Measurements from ENCODE around the gene FHIT. TPM values are rescaled to one million over a fixed set of nuclear protein-coding genes. Genes with fewer than 3 reads are reported as not detected.

The FHIT gene
- total and polyA plus RNA-seq, 2 of the 4 experiments (the other 2 are of a cell fraction), result 0.07 TPM; not detected in 1

DNA sequence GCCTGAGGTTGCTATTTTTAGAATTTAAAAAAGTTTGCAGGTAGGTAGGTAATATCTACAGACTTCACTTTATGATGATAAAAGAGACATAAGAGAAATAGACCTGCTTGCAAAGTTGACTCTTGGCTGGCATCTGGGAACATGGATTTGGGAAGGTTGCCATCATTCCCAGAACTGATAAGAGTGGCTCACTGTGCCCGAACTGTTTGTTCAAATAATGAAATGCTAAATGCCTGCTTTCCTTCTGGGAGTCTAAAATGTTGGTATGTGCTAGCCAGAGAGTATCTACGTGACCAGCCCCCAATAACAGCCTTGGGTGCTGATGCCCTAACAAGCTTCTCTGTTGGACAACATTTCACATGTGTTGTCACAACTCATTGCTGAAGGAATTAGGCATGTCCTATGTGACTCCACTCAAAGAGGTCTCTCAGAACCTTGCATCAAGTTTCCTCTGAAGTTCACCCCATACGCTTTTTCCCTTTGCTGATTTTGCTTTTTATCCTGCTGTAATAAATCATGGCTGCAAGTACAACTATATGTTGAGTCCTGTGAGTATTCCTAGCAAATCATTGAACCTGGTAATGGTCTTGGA is 95.5 kb downstream of the FHIT start:
- H2AK5ac ChIP-seq (ENCODE audit: low read depth, low read length), result no peak overlapping the region
- H2AFZ ChIP-seq (replicated peaks; ENCODE audit: low read length, poor library complexity), result no peak overlapping the region
- H3K23ac ChIP-seq (ENCODE audit: low read depth, low read length), result no peak overlapping the region
- no peak overlapping the region for H2BK5ac ChIP-seq (ENCODE audit: low read depth, low read length, poor library complexity, severe bottlenecking)
- no peak overlapping the region for H3K4me2 ChIP-seq (ENCODE audit: low read depth, low read length)
- no peak overlapping the region for H3K56ac ChIP-seq (ENCODE audit: extremely low read depth, insufficient read depth, low read length)
- no peak overlapping the region for H2AK9ac ChIP-seq (replicated peaks; ENCODE audit: low read depth, low read length, poor library complexity)
- no peak overlapping the region for H2BK15ac ChIP-seq (ENCODE audit: low read depth, low read length)
- dilution Hi-C loops (cut with HindIII; ENCODE audit: low sequenced_read_pairs, unreplicated experiment) (no loop called here), in situ Hi-C loops (cut with MboI; ENCODE audit: low sequenced_read_pairs) (no loop called here), intact Hi-C loops (cut with micrococcal nuclease) (no loop called here)
- no peaks in the 10 kb centered on the region for H3K9me3 ChIP-seq (ENCODE audit: control insufficient read depth, insufficient read depth, low read length)
- no peak overlapping the region for H3K9ac ChIP-seq (ENCODE audit: low read depth, low read length)
- no peaks in the 10 kb centered on the region for H3K9me1 ChIP-seq (ENCODE audit: insufficient read depth, low read length)
- H3K79me1 ChIP-seq (ENCODE audit: low read depth in 1 of 2, low read length in 2 of 2), result no peaks in the 10 kb centered on the region
- no TSS peak for BruUV-seq (replicated peaks)
- no peaks in the 10 kb centered on the region for H3K36me3 ChIP-seq (ENCODE audit: control insufficient read depth, insufficient read depth, low read length)
- H4K8ac ChIP-seq (ENCODE audit: low read depth in 2 of 2, low read length in 2 of 2), result no peak overlapping the region
- H2BK20ac ChIP-seq (ENCODE audit: low read depth, low read length), result no peak overlapping the region
- H3K4me1 ChIP-seq (ENCODE audit: control insufficient read depth, insufficient read depth, low read length), result no peaks in the 10 kb centered on the region
- TF ChIP-seq, protein P1, sequence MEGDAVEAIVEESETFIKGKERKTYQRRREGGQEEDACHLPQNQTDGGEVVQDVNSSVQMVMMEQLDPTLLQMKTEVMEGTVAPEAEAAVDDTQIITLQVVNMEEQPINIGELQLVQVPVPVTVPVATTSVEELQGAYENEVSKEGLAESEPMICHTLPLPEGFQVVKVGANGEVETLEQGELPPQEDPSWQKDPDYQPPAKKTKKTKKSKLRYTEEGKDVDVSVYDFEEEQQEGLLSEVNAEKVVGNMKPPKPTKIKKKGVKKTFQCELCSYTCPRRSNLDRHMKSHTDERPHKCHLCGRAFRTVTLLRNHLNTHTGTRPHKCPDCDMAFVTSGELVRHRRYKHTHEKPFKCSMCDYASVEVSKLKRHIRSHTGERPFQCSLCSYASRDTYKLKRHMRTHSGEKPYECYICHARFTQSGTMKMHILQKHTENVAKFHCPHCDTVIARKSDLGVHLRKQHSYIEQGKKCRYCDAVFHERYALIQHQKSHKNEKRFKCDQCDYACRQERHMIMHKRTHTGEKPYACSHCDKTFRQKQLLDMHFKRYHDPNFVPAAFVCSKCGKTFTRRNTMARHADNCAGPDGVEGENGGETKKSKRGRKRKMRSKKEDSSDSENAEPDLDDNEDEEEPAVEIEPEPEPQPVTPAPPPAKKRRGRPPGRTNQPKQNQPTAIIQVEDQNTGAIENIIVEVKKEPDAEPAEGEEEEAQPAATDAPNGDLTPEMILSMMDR (conservative IDR thresholded peaks at IDR 0.05; ENCODE audit: low read depth, low read length), result no peak
- TF ChIP-seq RCOR1 (IDR thresholded peaks at IDR 0.05; ENCODE audit: insufficient replicate concordance, low read length) (no peak), CEBPB (IDR thresholded peaks at IDR 0.05; ENCODE audit: low read depth, low read length) (no peak), MXI1 (IDR thresholded peaks at IDR 0.05; ENCODE audit: borderline replicate concordance, low read depth, low read length) (no peak), RFX5 (IDR thresholded peaks at IDR 0.05; ENCODE audit: low read depth, low read length) (no peak), RAD21 (IDR thresholded peaks at IDR 0.05; ENCODE audit: low read length) (no peak), SMC3 (IDR thresholded peaks at IDR 0.05; ENCODE audit: low read depth, low read length) (no peak), CHD1 (IDR thresholded peaks at IDR 0.05; ENCODE audit: low read depth, low read length) (no peak), NFE2L2 (IDR thresholded peaks at IDR 0.05; ENCODE audit: low read depth, low read length) (no peak), FOS (IDR thresholded peaks at IDR 0.05; ENCODE audit: low read depth, low read length) (no peak), POLR2A (IDR thresholded peaks at IDR 0.05; ENCODE audit: low read depth, low read length) (no peak), MAFK (IDR thresholded peaks at IDR 0.05; ENCODE audit: low read depth, low read length) (no peak), BHLHE40 (IDR thresholded peaks at IDR 0.05; ENCODE audit: low read depth, low read length) (no peak)
- TF ChIP-seq, protein P2, sequence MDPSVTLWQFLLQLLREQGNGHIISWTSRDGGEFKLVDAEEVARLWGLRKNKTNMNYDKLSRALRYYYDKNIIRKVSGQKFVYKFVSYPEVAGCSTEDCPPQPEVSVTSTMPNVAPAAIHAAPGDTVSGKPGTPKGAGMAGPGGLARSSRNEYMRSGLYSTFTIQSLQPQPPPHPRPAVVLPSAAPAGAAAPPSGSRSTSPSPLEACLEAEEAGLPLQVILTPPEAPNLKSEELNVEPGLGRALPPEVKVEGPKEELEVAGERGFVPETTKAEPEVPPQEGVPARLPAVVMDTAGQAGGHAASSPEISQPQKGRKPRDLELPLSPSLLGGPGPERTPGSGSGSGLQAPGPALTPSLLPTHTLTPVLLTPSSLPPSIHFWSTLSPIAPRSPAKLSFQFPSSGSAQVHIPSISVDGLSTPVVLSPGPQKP (IDR thresholded peaks at IDR 0.05; ENCODE audit: borderline replicate concordance, low read depth, low read length), result no peak
- TF ChIP-seq, protein P3, sequence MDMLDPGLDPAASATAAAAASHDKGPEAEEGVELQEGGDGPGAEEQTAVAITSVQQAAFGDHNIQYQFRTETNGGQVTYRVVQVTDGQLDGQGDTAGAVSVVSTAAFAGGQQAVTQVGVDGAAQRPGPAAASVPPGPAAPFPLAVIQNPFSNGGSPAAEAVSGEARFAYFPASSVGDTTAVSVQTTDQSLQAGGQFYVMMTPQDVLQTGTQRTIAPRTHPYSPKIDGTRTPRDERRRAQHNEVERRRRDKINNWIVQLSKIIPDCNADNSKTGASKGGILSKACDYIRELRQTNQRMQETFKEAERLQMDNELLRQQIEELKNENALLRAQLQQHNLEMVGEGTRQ (IDR thresholded peaks at IDR 0.05; ENCODE audit: low read depth, low read length), result no peak
- no peaks in the 10 kb centered on the region for H3K27me3 ChIP-seq (ENCODE audit: control insufficient read depth, insufficient read depth, low read length)
- no peak overlapping the region for H3K4ac ChIP-seq (ENCODE audit: low read depth, low read length)
- H2BK120ac ChIP-seq (ENCODE audit: low read depth, low read length), result no peak overlapping the region
- H3K27ac ChIP-seq (ENCODE audit: insufficient read depth, low read length), result no peak overlapping the region
- H4K5ac ChIP-seq (ENCODE audit: low read depth, low read length), result no peak overlapping the region
- CTCF ChIA-PET, result no interaction called here
- H4K91ac ChIP-seq (ENCODE audit: insufficient read depth, low read depth, low read length), result no peak overlapping the region
- DNase-seq (no peak), ATAC-seq (ENCODE audit: low read depth) (no peak)
- no peak overlapping the region for H3K14ac ChIP-seq (replicated peaks; ENCODE audit: low read depth, low read length)
- no peak overlapping the region for H3K18ac ChIP-seq (ENCODE audit: low read depth, low read length)
- WGBS, 2 experiments (ENCODE audit: extremely low coverage in 2 of 2, insufficient read length in 1 of 2), result 25% methylated on average over 1 of the region's 3 CpGs; no CpG with 5 or more reads in 1 of the 2 experiments
- H4K20me1 ChIP-seq (ENCODE audit: insufficient read depth, low read length), result no peaks in the 10 kb centered on the region
- no peak overlapping the region for H3K4me3 ChIP-seq (ENCODE audit: insufficient read depth, low read depth, low read length)
- POLR2A ChIA-PET (ENCODE audit: unreplicated experiment), result no interaction called here
